WERI-Rb-1 (cell line): ENCODE results near the gene CALCOCO2.
"Not testable (repeated sequence)": the region's sequence is repeated elsewhere in the genome, so short reads cannot be mapped to it uniquely, and the experiment has no call there.

Source experiments
- DNase-seq: peaks from one replicate; pipeline ENCODE4 v3.0.0-alpha.2; 2020
- H3K27ac ChIP-seq: fragments of 250-450 bp; sonication (Bioruptor Pico); 2 replicates; pipeline ENCODE4 v1.5.1; 2020; ENCODE audit warnings: mild to moderate bottlenecking, moderate library complexity
- H3K27me3 ChIP-seq: fragments of 250-450 bp; sonication (Bioruptor Pico); 2 replicates; pipeline ENCODE4 v1.5.1; 2021; ENCODE audit warnings: mild to moderate bottlenecking, low read depth, moderate library complexity; ENCODE audit not compliant: insufficient read depth, severe bottlenecking
- H3K36me3 ChIP-seq: fragments of 250-450 bp; sonication (Bioruptor Pico); 2 replicates; pipeline ENCODE4 v1.5.1; 2020; ENCODE audit warnings: mild to moderate bottlenecking, moderate library complexity
- H3K4me3 ChIP-seq: 2 replicates; pipeline ENCODE4 v1.5.1; 2011; ENCODE audit warnings: low read depth, mild to moderate bottlenecking, control low read depth, low read length
- H3K9me3 ChIP-seq: fragments of 250-450 bp; sonication (Bioruptor Pico); 2 replicates; pipeline ENCODE4 v1.5.1; 2021; ENCODE audit warnings: mild to moderate bottlenecking, moderate library complexity; ENCODE audit not compliant: severe bottlenecking
- CTCF ChIP-seq: IDR thresholded peaks from 2 replicates; pipeline ENCODE4 v1.5.1; 2011; ENCODE audit warnings: low read depth, mild to moderate bottlenecking, control low read depth, inconsistent platforms, low read length

CALCOCO2 gene

GRCh38 chr17:48835971-48836370, 5.1 kb downstream of the CALCOCO2 start:
- DNase-seq = no peak
- Histone ChIP-seq H3K9me3 (no peaks in the 10 kb centered on the region), H3K36me3 (peaks cover 2% of the 10 kb centered on the region; the same call in 1 of the 2 replicates), H3K27ac (no peak overlapping the region), H3K27me3 (no peaks in the 10 kb centered on the region), H3K4me3 (no peak overlapping the region)
- no peak for TF ChIP-seq CTCF

- H3K4me3 ChIP-seq, H3K9me3 ChIP-seq, H3K27me3 ChIP-seq, H3K36me3 ChIP-seq, DNase-seq, H3K27ac ChIP-seq: not testable (repeated sequence)
Observed at GRCh38 chr17:48837458-48837857, 6.6 kb downstream of the CALCOCO2 start.

GRCh38 chr17:48840441-48840840, 9.6 kb downstream of the CALCOCO2 start:
- Histone ChIP-seq H3K27me3 (no peaks in the 10 kb centered on the region), H3K36me3 (peaks cover 34% of the 10 kb centered on the region), H3K4me3 (no peak overlapping the region), H3K27ac (no peak overlapping the region), H3K9me3 (no peaks in the 10 kb centered on the region)
- no peak for TF ChIP-seq CTCF
- no peak for DNase-seq

GRCh38 chr17:48841395-48841831, 10.6 kb downstream of the CALCOCO2 start:
- no peak for DNase-seq
- no peak overlapping the region for H3K4me3 ChIP-seq
- H3K27ac ChIP-seq = no peak overlapping the region
- no peak for TF ChIP-seq CTCF
- peaks cover 34% of the 10 kb centered on the region for H3K36me3 ChIP-seq
- no peaks in the 10 kb centered on the region for H3K9me3 ChIP-seq
- no peaks in the 10 kb centered on the region for H3K27me3 ChIP-seq

- no peak for TF ChIP-seq CTCF
- Histone ChIP-seq H3K4me3 (no peak overlapping the region), H3K9me3 (no peaks in the 10 kb centered on the region), H3K27me3 (no peaks in the 10 kb centered on the region), H3K36me3 (peaks cover 34% of the 10 kb centered on the region), H3K27ac (no peak overlapping the region)
- no peak for DNase-seq
Observed at GRCh38 chr17:48842746-48843145, 11.9 kb downstream of the CALCOCO2 start.

- Histone ChIP-seq H3K9me3 (no peaks in the 10 kb centered on the region), H3K27ac (no peak overlapping the region), H3K27me3 (no peaks in the 10 kb centered on the region), H3K4me3 (no peak overlapping the region), H3K36me3 (peaks cover 40% of the 10 kb centered on the region)
- DNase-seq = no peak
- TF ChIP-seq CTCF = no peak
Observed at GRCh38 chr17:48843187-48843900, 12.5 kb downstream of the CALCOCO2 start.
